RPMI7951 (cell line): ENCODE measurements around the gene SLC25A2. TPM values are rescaled to one million over a fixed set of nuclear protein-coding genes. Genes with fewer than 3 reads are reported as not detected.
"Not testable (repeated sequence)": the region's sequence is repeated elsewhere in the genome, so short reads cannot be mapped to it uniquely, and the experiment has no call there.

ENCODE experiments used
- DNase-seq: peaks from one replicate; pipeline ENCODE4 v3.0.0-alpha.2; 2012; ENCODE audit warnings: low read depth
- total RNA-seq: library from RNA; depleted of rRNA; stranded (reverse); fragments of >200 nt; shearing (Covaris generic); gene quantifications from 2 replicates; pipeline ENCODE4 v1.2.3, GENCODE V29; 2014; rRNA removed

SLC25A2 gene
- total RNA-seq, result 0.48 TPM in 1 of 2 replicates, not detected in the other

DNA sequence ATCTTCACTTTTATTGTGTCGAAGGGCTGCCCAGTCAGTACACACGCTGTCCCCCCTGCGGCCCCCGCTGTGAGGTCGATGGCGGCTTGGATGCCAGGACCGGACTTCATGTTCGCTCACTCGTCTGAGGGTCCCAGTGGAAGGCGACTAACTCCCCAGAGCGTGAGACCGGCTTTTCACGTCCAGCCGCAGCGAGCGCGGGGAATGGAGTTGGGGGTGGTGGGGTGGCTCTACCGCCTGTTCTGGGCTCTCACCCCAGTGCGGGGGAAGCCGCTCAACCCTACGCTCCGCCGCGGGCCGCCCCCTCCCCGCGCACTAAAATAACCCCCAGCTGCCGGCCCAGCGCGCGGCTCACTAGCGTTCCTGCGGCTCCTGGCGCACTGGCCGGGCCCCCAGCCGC is at the start of gene SLC25A2:
TSS of gene SLC25A2 (minus strand) at position 294 of the 400 bp plus-strand sequence. CDS start at position 110, 184 bp downstream.
- no peak for DNase-seq

DNA sequence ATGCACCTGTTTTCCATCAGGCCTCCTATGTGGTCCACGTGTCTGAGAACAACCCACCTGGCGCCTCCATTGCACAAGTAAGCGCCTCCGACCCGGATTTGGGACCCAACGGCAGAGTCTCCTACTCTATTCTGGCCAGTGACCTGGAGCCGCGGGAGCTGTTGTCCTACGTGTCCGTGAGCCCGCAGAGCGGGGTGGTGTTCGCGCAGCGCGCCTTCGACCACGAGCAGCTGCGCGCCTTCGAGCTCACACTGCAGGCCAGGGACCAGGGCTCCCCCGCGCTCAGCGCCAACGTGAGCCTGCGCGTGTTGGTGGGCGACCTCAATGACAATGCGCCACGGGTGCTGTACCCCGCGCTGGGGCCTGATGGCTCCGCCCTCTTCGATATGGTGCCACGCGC is 47.7 kb upstream of the SLC25A2 start:
- DNase-seq, result no peak

DNA sequence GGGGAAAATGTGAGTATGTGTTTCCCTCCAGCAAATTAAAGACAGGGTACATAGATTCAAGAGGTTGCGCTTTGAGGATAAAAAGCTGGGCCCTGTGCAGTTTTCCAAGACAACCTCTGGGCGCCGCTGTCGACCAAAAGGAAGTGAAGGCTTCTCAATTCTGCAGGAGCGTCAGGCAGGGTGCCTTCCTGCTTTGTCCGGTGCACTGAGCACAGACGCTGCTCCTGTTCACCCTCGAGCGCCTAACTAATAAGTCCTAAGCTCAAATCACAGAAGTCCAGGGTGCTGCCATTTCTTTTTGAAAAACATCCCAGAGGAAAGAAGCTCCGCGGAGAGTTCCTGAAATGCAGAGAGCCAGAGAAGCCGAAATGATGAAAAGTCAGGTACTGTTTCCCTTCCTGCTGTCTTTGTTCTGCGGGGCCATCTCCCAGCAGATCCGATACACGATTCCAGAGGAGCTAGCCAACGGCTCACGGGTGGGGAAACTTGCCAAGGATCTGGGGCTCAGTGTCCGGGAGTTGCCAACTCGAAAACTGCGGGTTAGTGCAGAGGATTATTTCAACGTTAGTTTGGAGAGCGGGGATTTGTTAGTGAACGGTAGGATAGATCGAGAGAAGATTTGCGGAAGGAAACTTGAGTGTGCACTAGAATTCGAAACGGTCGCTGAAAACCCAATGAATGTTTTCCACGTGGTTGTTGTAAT is 46.2 kb upstream of the SLC25A2 start, which contains the start of gene PCDHGB1:
TSS of gene PCDHGB1 (plus strand) at position 183 of the 703 bp plus-strand sequence. CDS start at position 345, 162 bp downstream.
- peak; percentile 86 for DNase-seq

DNA sequence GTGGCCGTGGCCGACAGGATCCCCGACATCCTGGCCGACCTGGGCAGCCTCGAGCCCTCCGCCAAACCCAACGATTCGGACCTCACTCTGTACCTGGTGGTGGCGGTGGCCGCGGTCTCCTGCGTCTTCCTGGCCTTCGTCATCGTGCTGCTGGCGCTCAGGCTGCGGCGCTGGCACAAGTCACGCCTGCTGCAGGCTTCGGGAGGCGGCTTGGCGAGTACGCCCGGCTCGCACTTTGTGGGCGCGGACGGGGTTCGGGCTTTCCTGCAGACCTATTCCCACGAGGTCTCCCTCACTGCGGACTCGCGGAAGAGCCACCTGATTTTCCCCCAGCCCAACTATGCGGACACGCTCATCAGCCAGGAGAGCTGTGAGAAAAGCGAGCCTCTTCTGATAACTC is 42.2 kb upstream of the SLC25A2 start:
- not testable (repeated sequence) for DNase-seq

GRCh38 chr5:141345327-141345726 is 41.5 kb upstream of the SLC25A2 start:
- no peak for DNase-seq

- DNase-seq, result no peak
Observed at GRCh38 chr5:141343953-141344463, 40.2 kb upstream of the SLC25A2 start.

GRCh38 chr5:141343242-141343952 is 39.5 kb upstream of the SLC25A2 start, which contains the start of gene PCDHGA3:
PCDHGA3 (plus strand) TSS chr5:141343829; CDS start chr5:141344034, 205 bp downstream.
- DNase-seq, result no peak

DNA sequence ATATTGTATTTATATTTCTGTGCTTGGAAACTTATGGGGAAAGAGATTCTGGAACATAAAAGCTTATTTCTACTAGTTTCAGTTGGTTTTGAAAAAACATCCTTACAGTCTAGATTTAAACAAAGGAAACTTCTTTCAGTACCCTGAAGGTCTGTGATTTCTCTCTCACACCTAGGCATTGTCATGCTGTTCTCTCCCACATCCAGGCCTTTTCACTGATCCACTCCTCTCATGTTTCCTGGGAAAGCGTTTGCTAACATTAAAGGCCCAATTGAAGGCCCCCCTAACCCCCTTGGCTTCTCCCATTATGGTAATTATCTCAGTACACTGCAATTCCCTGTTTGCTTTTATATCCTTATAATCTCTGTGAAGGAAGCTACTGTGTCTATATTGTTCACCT is 38.9 kb upstream of the SLC25A2 start:
- no peak for DNase-seq

DNA sequence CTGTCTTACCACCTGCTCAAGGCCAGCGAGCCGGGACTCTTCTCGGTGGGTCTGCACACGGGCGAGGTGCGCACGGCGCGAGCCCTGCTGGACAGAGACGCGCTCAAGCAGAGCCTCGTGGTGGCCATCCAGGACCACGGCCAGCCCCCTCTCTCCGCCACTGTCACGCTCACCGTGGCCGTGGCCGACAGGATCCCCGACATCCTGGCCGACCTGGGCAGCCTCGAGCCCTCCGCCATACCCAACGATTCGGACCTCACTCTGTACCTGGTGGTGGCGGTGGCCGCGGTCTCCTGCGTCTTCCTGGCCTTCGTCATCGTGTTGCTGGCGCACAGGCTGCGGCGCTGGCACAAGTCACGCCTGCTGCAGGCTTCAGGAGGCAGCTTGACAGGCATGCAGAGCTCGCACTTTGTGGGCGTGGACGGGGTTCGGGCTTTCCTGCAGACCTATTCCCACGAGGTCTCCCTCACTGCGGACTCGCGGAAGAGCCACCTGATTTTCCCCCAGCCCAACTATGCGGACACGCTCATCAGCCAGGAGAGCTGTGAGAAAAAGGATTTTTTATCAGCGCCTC is 37.0 kb upstream of the SLC25A2 start:
- not testable (repeated sequence) for DNase-seq

GRCh38 chr5:141338538-141339306 is 34.9 kb upstream of the SLC25A2 start, which contains the start of gene PCDHGA2:
PCDHGA2 (plus strand) TSS chr5:141338760.
- DNase-seq, result peak; percentile 72

- DNase-seq, result not testable (repeated sequence)
Observed at GRCh38 chr5:141332571-141332970, 28.7 kb upstream of the SLC25A2 start.

- peak; percentile 72 for DNase-seq
Observed at GRCh38 chr5:141330299-141331080, 26.6 kb upstream of the SLC25A2 start, which contains the start of gene PCDHGA1. PCDHGA1 (plus strand) TSS chr5:141330514.

GRCh38 chr5:141328231-141328630 is 24.4 kb upstream of the SLC25A2 start:
- peak; percentile 18 for DNase-seq

DNA sequence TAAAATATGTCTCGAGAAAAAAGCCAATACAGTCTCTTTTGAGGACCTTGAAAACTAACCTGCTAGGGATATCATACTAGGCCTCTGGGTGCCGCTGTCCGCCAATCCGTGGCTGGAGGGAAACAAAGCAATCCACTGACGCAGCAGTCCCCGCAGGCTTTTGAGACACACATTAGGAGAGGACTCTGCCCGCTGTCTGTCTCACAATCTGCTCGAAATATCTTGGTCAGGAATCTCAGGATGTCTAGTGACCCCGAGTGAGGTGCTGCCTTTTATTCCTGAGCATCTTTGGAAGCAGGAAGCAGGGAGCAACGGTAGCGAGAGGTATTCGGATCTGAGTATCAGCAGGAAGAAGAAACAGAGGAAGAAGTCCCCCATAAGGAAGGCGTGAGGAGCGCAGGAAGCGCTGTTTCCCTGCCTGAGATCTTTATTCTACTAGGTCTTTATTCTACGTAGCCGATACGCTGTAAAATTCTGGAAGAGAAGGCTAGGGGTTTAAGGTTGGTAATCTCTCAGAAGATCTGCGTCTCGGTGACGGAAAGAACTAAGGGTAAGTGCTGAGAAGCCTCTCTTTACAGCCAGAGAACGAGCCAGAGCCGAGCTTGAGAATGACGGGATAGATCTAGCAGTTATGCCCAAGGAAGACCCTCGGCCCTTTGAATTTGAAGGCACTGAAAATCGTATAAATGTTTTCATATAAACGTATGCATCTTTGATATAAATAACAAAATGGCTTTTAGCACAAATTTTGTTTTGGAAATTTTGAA is 22.4 kb upstream of the SLC25A2 start:
- peak; percentile 81 for DNase-seq

- no peak for DNase-seq
Observed at GRCh38 chr5:141322261-141322660, 18.4 kb upstream of the SLC25A2 start.

DNA sequence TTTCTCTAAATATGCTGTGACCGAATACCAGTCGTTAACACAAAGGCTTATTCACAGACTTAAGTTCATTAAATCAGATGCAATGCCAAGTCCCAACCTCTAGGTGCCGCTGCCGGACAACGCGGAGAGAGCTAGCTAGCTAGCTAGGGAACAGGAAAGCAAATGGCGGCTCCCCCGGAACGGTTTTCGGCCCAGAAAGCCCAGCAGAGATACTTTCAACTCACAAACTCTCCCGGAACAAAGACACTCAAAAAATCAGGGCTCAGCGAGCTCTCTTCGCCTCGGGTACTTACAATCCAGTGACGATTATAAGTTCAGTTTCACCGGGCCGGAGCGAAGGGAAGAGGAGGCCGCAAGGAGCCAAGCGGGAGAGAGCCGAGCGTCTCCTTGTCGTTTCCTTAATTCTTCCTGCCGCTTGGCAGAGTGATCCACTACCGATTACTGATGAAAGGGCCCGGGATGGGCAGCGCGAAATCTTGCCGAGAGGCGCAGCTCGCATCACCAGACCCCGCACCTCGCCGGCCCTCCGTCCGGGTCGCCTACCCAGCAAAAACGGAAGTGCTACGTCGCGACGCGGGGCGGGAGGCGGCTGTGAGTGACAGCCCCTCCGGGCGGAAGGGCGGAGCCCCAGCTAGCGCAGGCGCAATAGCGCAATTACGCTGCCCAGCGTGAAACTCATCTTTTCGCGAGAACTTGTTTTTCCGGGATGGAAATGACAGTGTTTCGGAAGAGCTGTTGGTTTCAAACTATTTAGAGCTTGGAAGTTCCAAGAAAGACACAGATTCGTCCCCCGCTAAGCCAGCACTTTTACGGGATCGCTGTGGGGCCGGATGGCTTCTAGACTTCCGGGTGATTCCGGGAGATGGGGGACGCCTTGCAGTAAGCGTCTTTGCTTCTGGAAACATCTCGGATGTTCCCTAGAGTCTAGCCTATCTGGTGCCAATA is 16.6 kb upstream of the SLC25A2 start, which contains the start of gene TAF7:
TSS of gene TAF7 (minus strand) at position 560 of the 945 bp plus-strand sequence. CDS start 740 bp downstream, outside the sequence.
- DNase-seq, result peak; percentile 88

DNA sequence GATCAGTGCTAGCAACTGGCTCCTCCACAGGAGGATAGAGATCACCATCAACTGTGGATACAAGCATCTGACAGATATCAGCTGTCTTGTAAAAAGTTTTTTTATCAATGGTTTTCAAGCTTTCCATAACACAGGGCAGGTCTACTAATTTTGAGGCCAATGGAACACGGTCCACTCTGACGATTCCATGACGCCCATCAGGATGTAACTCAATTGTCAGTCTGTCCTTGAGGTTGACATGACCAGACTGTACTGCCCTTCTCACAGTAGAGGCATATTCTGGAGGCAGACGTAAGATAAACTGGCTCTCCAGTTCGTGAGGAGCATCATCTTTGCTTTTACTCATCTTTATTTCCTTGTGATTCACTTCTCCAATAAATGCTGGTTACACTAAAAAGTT is 15.8 kb upstream of the SLC25A2 start:
- peak; percentile 5 for DNase-seq

- DNase-seq, result no peak
Observed at GRCh38 chr5:141319202-141319601, 15.4 kb upstream of the SLC25A2 start.
